GM21576 (cell line): ENCODE results near the gene RNASE11.
"Not testable (repeated sequence)": the region's sequence is repeated elsewhere in the genome, so short reads cannot be mapped to it uniquely, and the experiment has no call there.

Source experiments
- ATAC-seq: cut with Tn5 transposase; IDR thresholded peaks from one replicate; pipeline ENCODE4 v1.9.1; 2021; ENCODE audit warnings: mild to moderate bottlenecking, moderate library complexity; ENCODE audit not compliant: unreplicated experiment

The RNASE11 gene

DNA sequence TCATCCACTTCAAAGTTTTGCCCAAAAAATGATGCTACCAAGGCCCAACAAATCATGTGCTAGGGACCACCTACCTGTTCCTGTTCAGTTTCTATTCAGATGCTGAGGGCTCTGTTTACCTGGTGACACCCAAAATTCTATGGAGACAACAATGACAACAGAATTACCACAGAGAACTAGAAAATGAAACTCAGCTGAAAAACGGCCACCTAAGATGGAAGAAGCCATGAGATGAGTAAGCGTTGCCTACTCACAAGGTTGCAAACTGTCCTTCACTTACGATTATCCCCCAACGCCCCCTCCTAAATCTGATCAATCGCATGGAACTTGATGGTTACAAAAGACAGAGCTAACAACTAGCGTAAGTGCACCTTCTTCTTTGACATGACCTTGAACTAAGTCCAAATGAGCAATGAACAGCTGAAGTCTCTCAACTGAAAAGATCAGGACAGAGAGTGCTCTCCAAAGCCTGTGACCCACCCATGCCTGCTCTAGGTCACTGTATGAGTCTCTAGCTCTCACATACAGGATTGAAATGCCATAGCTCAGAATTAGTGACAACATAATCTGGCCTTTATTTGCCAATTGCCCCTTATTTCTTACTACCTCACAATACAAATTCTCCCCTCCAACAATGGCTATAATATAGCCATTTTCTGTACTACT is at the start of gene RNASE11:
Gene RNASE11, minus strand, starts transcription at position 513 of the 666 bp plus-strand sequence.
- ATAC-seq, result no peak

DNA sequence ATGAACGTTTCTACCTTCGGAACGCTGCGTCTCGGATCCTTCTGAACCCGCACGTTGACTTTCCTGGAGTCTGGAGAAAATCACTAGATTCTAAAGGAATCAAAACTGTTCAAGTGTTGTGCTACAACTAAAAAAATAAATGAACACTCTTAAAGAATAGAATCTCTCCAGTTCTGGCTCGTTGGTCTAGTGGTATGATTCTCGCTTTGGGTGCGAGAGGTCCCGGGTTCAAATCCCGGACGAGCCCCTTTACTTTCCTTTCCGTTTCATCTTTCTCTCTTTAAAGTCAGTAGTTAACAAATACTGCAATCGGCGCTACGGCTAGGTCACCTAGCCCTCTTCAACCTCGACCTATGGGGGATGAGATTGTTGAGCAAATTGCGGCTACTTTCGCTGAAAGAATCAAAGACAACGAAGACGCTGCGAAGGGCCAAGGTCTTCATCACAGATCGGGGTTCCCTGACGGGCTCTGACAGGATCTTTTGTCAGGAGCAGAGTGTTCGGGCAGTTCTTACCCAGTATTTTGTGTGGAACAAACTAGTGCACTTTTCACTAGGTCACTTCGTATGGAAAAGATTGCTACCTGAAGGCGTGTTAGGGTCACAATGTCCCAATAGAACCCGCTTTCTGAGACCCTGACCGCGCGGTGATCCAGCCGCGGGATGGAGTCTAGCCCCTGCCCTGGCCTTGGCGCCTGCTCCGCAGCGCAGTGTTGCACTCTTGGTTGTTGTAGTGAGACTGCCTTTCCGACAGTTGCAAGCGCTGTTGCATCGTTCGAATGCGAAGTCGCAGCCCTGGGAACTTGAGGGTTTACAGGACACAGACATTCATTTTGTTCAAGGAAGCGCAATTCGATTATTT is 45.3 kb upstream of the RNASE11 start:
- no peak for ATAC-seq

DNA sequence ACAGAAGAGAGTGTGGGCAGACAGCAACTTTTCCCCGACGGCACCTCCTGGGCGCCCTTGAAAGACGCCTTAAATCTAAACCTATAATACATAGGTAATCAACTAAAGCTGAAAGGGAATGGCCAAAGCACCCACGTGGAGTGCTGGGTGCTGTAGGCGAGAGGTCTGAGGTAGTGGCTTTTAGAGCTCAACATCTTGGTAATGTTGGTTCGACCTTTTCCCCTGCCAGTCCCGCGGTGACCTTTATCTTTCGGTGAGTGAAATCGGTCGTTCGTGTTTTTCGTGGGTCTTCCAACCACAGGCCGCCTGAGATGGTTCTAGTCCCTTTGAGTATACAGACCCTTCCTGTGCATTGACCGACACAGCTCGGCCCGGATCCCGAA is 44.6 kb upstream of the RNASE11 start:
- no peak for ATAC-seq

DNA sequence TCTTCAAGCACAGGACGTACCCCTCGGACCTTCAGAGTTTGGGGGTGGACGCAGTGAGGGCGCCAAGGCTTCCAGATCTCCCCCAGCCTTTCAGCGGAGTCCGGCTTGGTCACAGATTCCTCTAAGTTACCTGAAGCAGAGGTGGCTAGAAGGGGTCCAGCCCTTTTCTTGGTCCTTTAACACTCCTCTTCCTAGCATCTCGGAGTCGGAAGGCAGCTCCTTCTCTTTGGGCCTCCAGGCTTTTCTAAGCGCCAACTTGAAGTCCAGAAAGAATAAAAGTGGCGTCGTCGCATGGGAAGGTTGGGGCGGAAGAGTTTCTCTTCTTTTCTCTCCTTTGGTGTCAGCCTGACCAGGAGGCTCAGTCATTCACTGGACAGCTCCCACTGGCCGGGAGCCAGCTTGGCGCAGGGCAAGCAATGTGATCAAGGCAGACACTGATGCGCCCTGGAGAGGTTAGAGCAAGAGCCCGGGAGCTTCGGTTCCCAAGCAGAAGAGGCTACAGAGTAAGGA is 44.1 kb upstream of the RNASE11 start:
- ATAC-seq, result no peak

DNA sequence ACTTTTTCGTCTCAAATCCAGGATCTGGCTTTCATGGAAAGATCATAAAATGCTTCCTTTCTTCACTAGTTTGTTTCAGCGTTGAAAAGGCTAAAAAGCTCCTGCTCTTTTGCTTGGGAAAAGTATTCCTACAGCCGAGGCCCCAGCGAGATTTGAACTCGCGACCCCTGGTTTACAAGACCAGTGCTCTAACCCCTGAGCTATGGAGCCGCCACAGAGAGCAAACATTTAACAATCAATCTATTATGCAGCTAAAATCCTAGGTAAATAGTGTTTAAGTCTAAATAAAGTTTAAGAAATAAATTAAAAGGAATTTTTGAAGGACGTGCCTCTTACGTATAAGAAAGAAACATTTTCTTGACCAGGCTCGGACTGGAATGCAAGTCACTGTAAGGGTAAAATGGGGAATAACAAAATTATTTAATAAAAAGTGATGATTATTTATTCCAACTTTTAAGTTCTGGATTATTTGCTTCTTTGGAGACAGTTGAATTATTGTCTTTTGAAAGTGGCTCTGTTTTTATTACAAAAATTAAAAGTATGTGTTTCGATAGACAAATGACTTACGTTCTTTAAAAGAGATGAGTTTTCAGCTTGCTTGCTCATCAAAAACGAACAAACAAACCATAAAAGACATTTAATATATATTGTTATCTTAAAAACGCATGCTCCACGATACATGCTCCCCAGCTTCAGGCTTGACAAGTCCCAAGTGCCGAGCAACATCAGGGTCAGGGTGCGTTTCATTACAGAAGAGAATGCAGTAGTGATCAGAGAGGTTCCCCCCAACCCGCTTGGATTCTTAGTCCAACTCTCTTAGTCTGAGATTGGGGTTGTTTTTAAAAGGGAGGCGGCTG is 43.5 kb upstream of the RNASE11 start:
- no peak for ATAC-seq

DNA sequence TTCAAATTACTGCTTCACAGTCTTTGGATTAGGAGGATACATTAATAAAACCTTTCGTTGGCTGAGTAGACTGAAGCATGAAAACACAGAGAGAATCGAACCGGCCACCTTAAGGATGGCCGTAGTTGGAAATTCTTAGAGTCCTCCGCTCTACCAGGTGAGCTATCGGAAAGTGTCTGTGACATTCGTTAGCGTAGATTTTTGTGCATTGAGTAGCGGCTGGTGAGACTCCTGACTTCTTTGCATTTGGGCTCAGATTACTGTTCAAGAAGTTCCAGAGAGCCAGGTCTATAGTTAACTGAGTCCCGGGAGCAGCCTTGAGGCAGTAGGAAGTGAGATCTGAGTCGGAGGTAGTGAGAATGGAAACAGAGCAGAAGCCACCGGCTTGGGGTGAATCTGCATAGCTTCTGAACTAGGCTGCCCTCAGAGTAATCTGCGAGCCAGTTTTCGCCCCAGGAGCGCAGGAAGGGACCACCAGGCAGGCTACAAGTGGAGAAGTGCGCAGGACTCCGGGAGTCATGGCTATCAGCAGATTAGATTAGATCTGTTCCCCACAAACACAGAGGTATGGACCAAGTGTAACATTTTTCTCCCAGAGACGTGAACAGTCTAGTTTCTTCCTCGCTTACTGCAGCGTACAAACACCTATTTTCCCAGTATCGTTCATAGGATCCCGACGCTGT is 42.7 kb upstream of the RNASE11 start:
- ATAC-seq, result no peak

DNA sequence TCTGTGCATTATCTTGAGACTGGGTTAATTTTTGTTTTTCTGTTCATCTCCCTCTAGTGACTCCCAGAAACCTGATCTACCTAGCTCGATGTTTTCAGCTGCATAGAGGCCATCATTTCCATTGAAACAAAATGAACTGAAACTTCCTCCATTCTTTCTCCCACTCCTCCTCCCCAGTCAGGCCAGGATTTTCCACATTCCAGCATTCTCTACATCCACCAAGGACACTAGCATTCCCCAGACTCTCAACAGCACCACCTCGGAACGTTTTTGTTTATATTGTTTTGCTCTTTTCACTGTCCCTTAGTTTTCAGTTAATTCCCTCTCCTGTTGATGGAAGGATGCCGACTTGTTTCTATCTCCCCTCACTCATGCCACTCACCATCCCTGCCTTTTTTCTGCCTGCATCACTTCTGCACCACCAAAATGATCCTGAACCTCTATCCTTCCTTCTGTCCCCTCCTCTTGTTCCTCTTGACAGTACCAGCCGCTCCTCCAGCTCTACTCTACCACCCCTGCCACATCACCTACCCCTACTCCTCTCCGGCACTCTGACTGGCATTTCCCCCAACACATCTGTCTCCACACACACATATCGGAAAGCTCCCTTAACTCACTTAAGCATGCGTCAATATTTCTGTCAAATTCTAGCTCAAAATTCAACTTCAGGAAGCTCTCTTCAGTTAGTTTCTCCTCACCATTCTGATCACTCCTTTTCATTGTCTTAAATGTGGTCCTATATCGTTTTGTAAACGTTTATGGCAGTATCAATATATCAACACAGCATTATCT is 40.5 kb upstream of the RNASE11 start:
- no peak for ATAC-seq

DNA sequence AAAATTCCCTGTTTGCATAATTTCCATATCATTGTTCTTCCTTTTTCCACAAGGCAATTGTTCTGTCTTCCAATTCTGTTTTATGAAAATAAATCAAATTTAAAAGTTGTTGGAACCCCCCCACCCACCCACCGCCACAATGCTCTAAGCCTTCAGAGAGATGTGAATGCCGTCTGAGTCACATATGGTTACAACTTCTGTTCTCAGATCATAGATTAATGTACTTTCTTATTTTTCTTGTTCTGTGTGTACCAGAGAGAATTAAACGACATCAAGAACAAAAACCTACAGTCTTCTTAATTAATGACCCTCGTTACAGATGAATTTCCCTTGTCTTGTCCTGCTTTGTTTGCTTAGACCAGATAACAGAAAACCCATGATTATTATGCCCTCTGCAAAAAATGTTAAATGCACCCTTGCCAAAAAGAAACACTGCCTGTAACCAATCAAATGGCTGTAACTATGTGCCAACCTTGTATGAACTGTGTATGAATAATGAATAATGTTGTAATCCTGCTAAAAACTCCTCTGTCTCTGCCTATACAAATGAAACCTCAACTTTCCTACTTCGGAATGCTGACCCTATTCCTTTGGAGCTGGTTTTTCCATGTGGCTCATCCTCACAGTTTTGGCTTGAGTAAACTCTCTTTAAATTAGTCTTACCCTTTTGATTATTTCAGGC is 39.7 kb upstream of the RNASE11 start:
- ATAC-seq, result no peak

DNA sequence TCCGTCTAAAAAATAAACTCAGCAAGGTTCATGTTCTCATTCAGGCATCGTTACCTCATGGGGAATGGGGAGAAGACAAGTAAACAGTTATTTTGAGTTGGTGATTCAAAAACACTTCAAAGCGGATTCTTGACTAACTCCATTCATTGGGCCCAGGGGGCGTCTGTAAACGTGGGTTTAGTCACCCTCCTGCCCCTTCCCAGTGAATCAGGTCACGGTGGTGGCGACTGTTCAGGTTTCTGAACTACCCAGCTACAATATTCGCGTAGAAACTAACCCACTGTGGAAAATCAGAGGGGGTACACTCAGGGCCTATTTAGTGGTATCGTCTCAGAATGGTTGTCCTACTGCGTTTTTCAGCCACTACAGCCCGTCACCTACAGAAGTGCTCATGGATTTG is 38.5 kb upstream of the RNASE11 start:
- ATAC-seq, result no peak

DNA sequence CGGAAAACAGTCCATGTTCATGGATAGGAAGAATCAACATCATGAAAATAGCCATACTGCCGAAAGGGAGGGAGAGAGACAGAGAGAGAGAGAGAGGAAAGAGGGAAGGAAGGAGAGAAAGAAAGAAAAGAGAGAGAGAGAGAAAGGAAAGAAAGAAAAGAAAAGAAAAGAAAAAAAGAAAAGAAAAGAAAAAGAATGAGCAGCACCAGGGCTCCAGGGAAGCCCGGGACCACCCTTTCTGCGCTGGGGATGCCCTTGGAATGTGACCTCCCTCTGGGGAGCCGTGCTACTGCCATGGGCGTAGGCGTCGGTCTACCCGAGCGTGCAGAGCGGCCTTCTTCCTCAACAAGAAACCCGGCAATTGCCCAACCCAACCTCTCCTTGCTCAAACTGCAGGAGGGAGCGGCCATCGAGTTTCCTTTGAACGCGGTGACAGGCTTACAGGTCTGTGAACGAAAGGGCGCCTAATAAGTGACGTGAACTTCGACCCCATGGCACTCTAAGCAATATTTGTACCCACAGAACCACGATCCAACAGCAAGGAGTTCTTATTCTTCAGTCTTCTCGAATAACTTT is 36.8 kb upstream of the RNASE11 start:
- peak; percentile 44 for ATAC-seq

DNA sequence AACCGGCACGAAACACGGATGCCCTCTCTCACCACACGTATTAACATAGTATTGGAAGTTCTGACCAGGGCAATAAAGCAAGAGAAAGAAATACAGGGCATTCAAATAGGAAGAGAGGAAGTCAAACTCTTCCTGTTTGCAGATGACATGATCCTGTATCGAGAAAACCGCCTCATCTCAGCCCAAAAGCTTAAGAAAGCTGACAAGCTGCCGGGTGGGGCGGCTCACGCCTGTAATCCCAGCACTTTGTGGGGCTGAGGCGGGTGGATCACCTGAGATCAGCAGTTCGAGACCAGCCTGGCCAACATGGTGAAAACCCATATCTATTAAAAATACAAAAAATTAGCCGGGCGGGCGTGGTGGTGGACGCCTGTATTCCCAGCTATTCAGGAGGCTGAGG is 36.0 kb upstream of the RNASE11 start:
- ATAC-seq, result no peak

DNA sequence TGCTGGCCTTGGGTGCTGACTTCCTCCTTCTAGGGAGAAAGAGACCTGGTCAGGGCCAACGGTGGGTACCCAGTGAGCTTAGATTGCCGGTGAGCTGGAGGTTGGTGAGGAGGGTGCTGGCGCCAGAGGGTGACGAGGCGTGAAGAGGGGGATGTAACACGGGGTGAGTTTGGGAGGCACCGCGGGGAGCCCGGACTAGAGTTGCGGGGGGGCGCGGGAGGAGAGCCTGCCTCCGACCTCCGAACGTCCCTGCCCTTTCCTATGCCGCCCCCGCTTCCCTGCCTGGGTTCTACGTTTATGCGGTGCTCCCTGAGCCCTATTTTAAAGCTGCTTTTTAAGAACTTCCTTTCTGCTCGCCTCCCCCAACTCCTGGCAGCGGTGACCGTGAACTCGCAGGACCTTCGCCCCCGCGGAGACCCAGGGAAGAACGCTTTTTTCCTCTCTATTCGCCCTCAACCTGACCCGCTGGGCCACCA is 35.1 kb upstream of the RNASE11 start:
- ATAC-seq, result no peak

DNA sequence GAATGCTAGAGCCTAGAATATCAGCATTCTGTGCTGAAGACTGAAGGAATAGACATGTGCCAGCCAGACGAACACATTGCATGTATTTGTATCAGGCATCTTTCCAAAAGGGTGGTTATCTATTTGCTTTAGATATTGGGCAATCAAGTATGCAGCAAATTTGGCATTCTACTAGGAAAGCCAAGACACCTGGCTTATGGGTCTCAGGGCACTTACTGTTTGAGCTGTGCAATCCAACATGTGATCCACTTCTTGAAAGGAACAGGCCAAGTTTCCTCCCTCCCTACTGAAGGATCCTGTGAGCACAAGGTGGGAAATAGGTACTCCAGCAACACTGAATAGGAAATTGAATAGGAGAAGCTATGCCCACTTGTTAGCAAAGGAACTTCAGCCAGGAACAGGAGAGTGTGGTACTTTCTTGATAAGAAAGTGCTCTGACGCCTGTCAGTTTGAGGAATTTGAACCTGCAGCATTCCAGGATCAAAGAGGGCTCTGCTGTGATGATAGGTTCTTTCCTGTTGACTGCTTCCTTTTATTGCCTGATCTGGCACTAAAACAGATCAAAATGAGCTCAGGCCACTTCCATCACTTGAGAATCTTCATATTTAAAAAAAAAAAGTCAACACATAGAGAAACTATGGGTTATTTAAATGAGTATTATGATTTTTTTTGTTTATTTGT is 33.1 kb upstream of the RNASE11 start:
- ATAC-seq, result no peak

DNA sequence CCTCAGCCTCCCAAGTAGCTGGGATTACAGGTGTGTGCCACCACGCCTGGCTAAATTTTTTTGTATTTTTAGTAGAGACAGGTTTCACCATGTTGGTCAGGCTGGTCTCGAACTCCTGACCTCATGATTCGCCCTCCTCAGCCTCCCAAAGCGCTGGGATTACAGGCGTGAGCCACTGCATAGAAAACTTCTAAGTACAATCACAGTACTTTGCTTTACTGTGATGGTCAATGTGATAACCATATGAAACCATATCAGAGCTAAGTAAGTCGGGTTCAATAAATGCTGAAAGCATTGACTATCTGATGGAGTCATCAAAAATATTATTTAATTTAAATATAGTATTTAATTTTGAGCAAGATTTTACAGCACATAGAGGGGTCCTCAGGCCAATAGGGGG is 31.9 kb upstream of the RNASE11 start:
- not testable (repeated sequence) for ATAC-seq

DNA sequence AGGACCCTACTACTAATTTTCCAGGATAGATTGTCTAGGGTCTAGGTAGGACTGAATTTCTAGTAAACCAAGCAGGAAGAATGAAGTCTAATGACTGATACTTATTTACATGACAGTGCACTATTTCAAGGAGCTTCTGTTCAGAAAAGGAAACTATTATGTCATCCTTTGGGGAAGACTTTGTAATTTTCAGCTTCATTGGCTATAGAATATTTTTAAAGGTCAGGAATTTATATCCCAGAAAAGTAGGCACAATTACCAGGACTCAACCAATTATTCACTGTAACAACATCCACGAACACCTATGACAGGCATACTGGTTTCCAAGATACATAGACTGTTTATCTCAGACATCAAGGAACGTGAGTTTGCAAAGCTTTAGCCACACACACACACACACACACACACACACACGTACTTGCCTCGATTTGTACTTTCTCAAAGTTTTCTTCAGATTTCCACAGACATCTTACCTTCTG is 30.5 kb upstream of the RNASE11 start:
- ATAC-seq, result no peak

DNA sequence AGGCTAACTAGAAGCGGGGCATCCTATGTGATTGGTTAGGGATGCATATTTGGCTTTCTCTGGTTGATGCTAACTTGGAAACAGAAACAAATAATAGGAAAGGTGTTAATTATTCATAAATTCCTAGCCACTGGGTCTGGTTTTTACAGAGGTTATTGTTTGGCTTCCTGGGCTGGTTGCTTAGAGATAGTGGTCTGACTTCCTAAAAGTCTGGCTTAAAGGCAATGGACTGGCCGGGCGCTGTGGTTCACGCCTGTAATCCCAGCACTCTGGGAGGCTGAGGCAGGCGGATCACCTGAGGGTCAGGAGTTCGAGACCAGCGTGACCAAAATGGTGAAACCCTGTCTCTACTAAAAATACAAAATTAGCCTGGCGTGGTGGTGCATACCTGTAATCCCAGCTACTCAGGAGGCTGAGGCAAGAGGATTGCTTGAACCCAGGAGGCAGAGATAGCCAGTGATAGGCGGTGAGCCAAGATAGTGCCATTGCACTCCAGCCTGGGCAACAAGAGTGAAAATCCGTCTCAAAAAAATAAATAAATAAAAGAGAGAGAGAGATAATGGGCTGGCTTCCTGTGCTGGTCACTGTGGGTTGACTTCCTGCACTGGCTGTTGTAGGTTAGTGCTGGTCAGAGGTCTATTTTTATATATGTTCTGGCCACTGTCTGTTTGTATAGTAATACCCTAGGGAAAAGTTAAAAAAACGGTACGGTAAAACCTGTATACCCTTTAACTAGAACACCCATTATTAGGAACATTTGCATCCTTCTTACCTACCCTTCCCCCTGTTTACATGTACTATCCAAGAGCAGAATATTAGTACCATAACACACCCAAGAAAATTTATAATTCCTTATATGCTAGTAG is 29.6 kb upstream of the RNASE11 start:
- ATAC-seq, result no peak

DNA sequence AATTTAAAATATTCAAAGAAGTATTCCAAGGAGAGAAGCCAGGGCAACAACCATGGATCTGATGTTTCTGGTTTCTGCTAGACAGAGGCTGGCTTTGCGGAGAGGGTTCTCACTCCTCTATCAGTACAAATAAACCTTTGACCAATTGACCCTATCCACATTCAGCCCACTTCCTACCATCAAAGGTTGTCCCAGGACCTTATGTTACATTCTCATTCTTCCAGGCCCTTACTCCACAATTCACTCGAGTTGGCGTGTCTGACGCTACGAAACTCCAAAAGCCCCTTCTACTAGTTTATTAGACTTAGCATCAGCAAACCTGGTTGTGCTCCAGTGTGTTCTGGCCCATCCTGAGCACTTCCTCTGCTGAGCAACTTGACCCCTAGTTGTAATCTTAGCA is 28.2 kb upstream of the RNASE11 start:
- no peak for ATAC-seq
